Type B pancreatic cell (in vitro differentiated cells): Measurements from ENCODE around the gene TCEAL9. TPM values are rescaled to one million over a fixed set of nuclear protein-coding genes. Genes with fewer than 3 reads are reported as not detected.
A peak's percentile ranks its signal among the peaks of the same experiment; 100 is the strongest.

Experiments
- DNase-seq: peaks from one replicate; pipeline ENCODE4 v3.0.0; 2021; ENCODE audit warnings: mixed read lengths; ENCODE audit not compliant: unreplicated experiment; ENCODE audit errors: extremely low spot score
- H3K27ac Mint-ChIP-seq: 2 replicates; pipeline ENCODE4 v1.8.0; 2021; ENCODE audit warnings: mild to moderate bottlenecking, mixed read lengths
- H3K27me3 Mint-ChIP-seq: 2 replicates; pipeline ENCODE4 v1.8.0; 2021; ENCODE audit warnings: mixed read lengths
- H3K36me3 Mint-ChIP-seq: 2 replicates; pipeline ENCODE4 v1.8.0; 2021; ENCODE audit warnings: mixed read lengths
- H3K4me1 Mint-ChIP-seq: one replicate; pipeline ENCODE4 v1.8.0; 2021; ENCODE audit warnings: mixed read lengths; ENCODE audit not compliant: unreplicated experiment
- H3K4me3 Mint-ChIP-seq: 2 replicates; pipeline ENCODE4 v1.8.0; 2021; ENCODE audit warnings: mild to moderate bottlenecking, mixed read lengths
- H3K9me3 Mint-ChIP-seq: 2 replicates; pipeline ENCODE4 v1.8.0; 2021; ENCODE audit warnings: mixed read lengths
- CTCF ChIP-seq: fragments of 200-600 bp; sonication (generic); conservative IDR thresholded peaks from 2 replicates; pipeline ENCODE4 v1.5.0; 2021; ENCODE audit warnings: antibody characterized with exemption, mild to moderate bottlenecking
- total RNA-seq: library from RNA; stranded (reverse); gene quantifications from 2 replicates; pipeline ENCODE4 v1.2.1, GENCODE V29; 2021; ENCODE audit warnings: low replicate concordance

TCEAL9 gene
- total RNA-seq, 1 donor from 2014 or later, result 43.1 TPM

GRCh38 chrX:103399744-103400143 lies 43.4 kb downstream of the TCEAL9 start:
- no peaks in the 10 kb centered on the region for H3K9me3 Mint-ChIP-seq
- no peak overlapping the region for H3K27ac Mint-ChIP-seq
- no peak for TF ChIP-seq CTCF
- DNase-seq, result no peak
- H3K4me3 Mint-ChIP-seq, result no peak overlapping the region
- H3K27me3 Mint-ChIP-seq, result no peaks in the 10 kb centered on the region
- H3K4me1 Mint-ChIP-seq, result peaks cover 7% of the 10 kb centered on the region
- no peaks in the 10 kb centered on the region for H3K36me3 Mint-ChIP-seq

- TF ChIP-seq CTCF, result no peak
- Mint-ChIP-seq H3K27me3 (no peaks in the 10 kb centered on the region), H3K36me3 (no peaks in the 10 kb centered on the region), H3K4me3 (no peak overlapping the region), H3K9me3 (no peaks in the 10 kb centered on the region), H3K27ac (no peak overlapping the region), H3K4me1 (peaks cover 11% of the 10 kb centered on the region)
- DNase-seq, result no peak
Observed at GRCh38 chrX:103400931-103401330, 44.6 kb downstream of the TCEAL9 start.

GRCh38 chrX:103404231-103405008 lies 48.1 kb downstream of the TCEAL9 start:
- Mint-ChIP-seq H3K27ac (peak overlapping the region; percentile 80), H3K4me3 (peak overlapping the region; percentile 92), H3K27me3 (no peaks in the 10 kb centered on the region), H3K36me3 (no peaks in the 10 kb centered on the region), H3K4me1 (peaks cover 11% of the 10 kb centered on the region), H3K9me3 (no peaks in the 10 kb centered on the region)
- no peak for DNase-seq
- no peak for TF ChIP-seq CTCF

GRCh38 chrX:103405009-103405333 lies 48.7 kb downstream of the TCEAL9 start:
- Mint-ChIP-seq H3K27me3 (no peaks in the 10 kb centered on the region), H3K4me3 (peak overlapping the region; percentile 92), H3K4me1 (peaks cover 11% of the 10 kb centered on the region), H3K9me3 (no peaks in the 10 kb centered on the region), H3K27ac (peak overlapping the region; percentile 80), H3K36me3 (no peaks in the 10 kb centered on the region)
- no peak for DNase-seq
- TF ChIP-seq CTCF, result no peak

GRCh38 chrX:103406256-103406655 lies 50.0 kb downstream of the TCEAL9 start:
- no peak overlapping the region for H3K27ac Mint-ChIP-seq
- no peaks in the 10 kb centered on the region for H3K27me3 Mint-ChIP-seq
- no peak for TF ChIP-seq CTCF
- H3K4me3 Mint-ChIP-seq, result no peak overlapping the region
- DNase-seq, result no peak
- no peaks in the 10 kb centered on the region for H3K36me3 Mint-ChIP-seq
- peaks cover 11% of the 10 kb centered on the region for H3K4me1 Mint-ChIP-seq
- H3K9me3 Mint-ChIP-seq, result no peaks in the 10 kb centered on the region
